Breast epithelium (tissue), 4 donors: ENCODE results near the gene PDE7B. TPM values are rescaled to one million over a fixed set of nuclear protein-coding genes. Genes with fewer than 3 reads are reported as not detected.

Experiments
- DNase-seq, 2 donors: peaks; one replicate each; pipeline ENCODE4 v3.0.0-alpha.2; 2019; ENCODE audit warnings: low spot score in 2 of 2
- H3K27ac ChIP-seq, 2 donors: fragments of 200-600 bp; sonication (generic) in 1 of 2; one replicate each; pipeline ENCODE4 v1.5.1; 2016 to 2019; ENCODE audit warnings: mild to moderate bottlenecking in 1 of 2
- H3K27me3 ChIP-seq, 2 donors: fragments of 200-600 bp; sonication (generic) in 1 of 2; one replicate each; pipeline versions ENCODE4 v1.5.1 to v1.6.0; 2017 to 2019; ENCODE audit warnings: control low read depth in 1 of 2, mild to moderate bottlenecking in 1 of 2
- H3K36me3 ChIP-seq: fragments of 200-600 bp; one replicate; pipeline ENCODE4 v1.5.1; 2019
- H3K4me1 ChIP-seq, 2 donors: fragments of 200-600 bp; sonication (generic); one replicate each; pipeline ENCODE4 v1.5.1; 2016 to 2019; ENCODE audit warnings: control low read depth in 1 of 2
- H3K4me3 ChIP-seq, 3 donors: fragments of 200-600 bp; sonication (generic); 1 replicate in 2 of 3; 2 replicates in 1 of 3; pipeline ENCODE4 v1.5.1; 2016 to 2019; ENCODE audit warnings: mild to moderate bottlenecking in 3 of 3, moderate library complexity in 2 of 3
- H3K9me3 ChIP-seq, 2 donors: fragments of 200-600 bp; sonication (generic) in 1 of 2; one replicate each; pipeline ENCODE4 v1.5.1; 2016 to 2019; ENCODE audit warnings: control low read depth in 1 of 2
- CTCF ChIP-seq, 3 donors: fragments of 450-650 bp; IDR thresholded peaks; one replicate each; pipeline ENCODE4 v1.5.1; 2016 to 2017; ENCODE audit warnings: antibody characterized with exemption in 3 of 3, mild to moderate bottlenecking in 3 of 3, moderate library complexity in 3 of 3
- POLR2A ChIP-seq: fragments of 450-650 bp; IDR thresholded peaks from one replicate; pipeline ENCODE4 v1.6.1; 2016; ENCODE audit warnings: antibody characterized with exemption, mild to moderate bottlenecking, moderate library complexity
- POLR2AphosphoS5 ChIP-seq, 3 donors: sonication (generic); formaldehyde crosslinking; IDR thresholded peaks; one replicate each; pipeline ENCODE4 v1.6.1; 2017; ENCODE audit warnings: antibody characterized with exemption in 3 of 3
- intact Hi-C: fragments of 100-400 bp; cut with DNase I; formaldehyde crosslinking; loops from one replicate; pipeline ENCODE4 v1.15.1; 2023; ENCODE audit warnings: low total_unique reads
- total RNA-seq, 3 donors: library from RNA; depleted of rRNA; stranded (reverse); fragments of >200 nt; gene quantifications; one replicate each; pipeline ENCODE4 v1.1.0, GENCODE V29; 2016

Gene PDE7B
- total RNA-seq, 3 donors from 2014 or later = 3.4 to 5.2 (median 5.1) TPM

DNA sequence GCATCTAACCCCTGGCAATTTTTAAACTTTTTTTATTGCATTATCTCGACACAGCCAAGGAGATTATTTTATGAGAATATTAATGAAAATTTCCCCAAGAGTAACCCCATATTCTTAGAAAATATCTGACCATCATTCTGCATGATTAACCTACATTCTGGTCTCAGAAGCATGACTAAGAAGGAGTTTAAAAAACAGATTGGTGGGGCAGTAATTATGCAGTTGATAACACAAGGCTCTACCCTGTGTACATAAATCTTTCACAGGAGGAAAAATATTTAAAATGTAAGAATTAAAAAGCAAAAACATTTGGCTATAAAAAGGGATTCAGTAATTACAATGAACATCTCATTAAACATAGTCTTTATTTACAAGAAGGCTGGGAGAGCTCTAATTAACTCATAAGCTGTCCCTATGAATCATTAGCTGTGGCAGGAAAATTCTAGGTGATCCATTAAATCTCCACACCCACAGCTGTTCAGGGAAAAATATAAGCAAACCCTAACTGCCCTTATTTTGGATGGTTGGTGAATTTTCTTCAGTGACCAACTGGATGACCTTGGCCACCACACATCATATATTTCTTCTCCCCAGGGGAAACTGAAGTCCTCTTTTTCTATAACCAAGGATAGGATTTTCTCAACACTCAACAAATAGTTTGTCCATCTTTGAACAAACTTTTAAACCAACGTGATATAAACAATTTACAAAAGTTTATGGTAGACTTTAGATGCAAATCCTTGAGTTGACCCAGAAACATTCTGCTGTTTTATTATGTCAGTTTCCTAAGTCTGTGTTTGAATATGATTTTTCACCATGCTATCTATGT lies 59.5 kb downstream of the PDE7B start:
- intact Hi-C loops = no loop called here
- no peaks in the 10 kb centered on the region for H3K36me3 ChIP-seq

DNA sequence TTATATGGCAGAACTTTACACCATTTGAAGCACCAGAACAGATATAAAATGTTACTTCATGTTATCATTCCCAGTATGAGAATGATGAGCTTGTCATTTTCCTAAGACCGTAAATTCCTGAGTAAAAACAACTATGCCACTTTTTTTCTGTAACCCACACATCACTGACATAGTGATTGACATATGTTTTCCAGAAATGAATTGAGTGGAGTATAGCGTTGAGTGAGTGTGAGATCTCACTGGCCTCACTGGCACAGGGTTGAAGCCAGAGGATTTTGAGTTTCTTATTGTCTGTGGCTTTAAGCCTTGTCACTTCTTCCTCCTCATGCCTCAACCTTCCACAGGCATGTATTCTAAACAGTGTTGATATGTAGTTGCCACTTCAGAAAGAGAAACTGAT lies 62.3 kb downstream of the PDE7B start:
- Histone ChIP-seq H3K9me3 (no peaks in the 10 kb centered on the region), H3K27ac (no peak overlapping the region), H3K36me3 (no peaks in the 10 kb centered on the region), H3K4me3 (no peak overlapping the region), H3K27me3 (no peaks in the 10 kb centered on the region), H3K4me1 (no peaks in the 10 kb centered on the region)
- TF ChIP-seq POLR2A = no peak
- TF ChIP-seq CTCF (IDR thresholded peaks at IDR 0.05) = no peak
- TF ChIP-seq POLR2AphosphoS5 (IDR thresholded peaks at IDR 0.05) = no peak
- intact Hi-C loops = no loop called here
- no peak for DNase-seq

More for the DNA sequence above, 59.5 kb downstream of the PDE7B start:
- no peaks in the 10 kb centered on the region for H3K4me1 ChIP-seq
- no peak for DNase-seq
- no peak for TF ChIP-seq CTCF (IDR thresholded peaks at IDR 0.05)
- TF ChIP-seq POLR2AphosphoS5 (IDR thresholded peaks at IDR 0.05) = no peak
- no peak for TF ChIP-seq POLR2A
- H3K9me3 ChIP-seq = no peaks in the 10 kb centered on the region
- no peaks in the 10 kb centered on the region for H3K27me3 ChIP-seq
- no peak overlapping the region for H3K27ac ChIP-seq
- H3K4me3 ChIP-seq = no peak overlapping the region

GRCh38 chr6:135919026-135919425 lies 67.5 kb downstream of the PDE7B start:
- TF ChIP-seq CTCF (IDR thresholded peaks at IDR 0.05) = no peak
- no peak for TF ChIP-seq POLR2A
- TF ChIP-seq POLR2AphosphoS5 (IDR thresholded peaks at IDR 0.05) = no peak
- H3K9me3 ChIP-seq = no peaks in the 10 kb centered on the region
- H3K36me3 ChIP-seq = no peaks in the 10 kb centered on the region
- DNase-seq = no peak
- H3K4me1 ChIP-seq = no peaks in the 10 kb centered on the region
- no peak overlapping the region for H3K4me3 ChIP-seq
- H3K27me3 ChIP-seq = no peaks in the 10 kb centered on the region
- H3K27ac ChIP-seq = no peak overlapping the region
- intact Hi-C loops = no loop called here

DNA sequence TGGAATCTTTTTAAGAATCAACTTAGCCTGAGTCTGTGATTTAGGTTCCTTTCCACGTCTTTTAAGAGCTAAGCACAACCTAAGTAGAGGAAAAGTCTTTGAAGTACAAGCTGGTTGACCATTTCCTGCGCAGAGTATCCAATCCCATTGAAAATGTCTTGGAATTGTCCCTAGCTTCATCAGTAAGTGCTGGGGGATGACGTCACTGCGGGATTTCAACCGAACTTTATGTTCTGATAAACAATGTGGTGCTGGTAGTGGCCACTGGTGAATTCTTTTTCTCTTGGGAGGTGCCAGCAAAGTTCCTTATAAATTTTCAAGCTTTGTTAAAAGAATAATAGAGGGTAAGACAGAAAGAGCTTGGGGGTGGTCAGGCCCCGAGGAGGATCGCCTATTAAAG lies 69.2 kb downstream of the PDE7B start:
- intact Hi-C loops = no loop called here
- Histone ChIP-seq H3K4me1 (no peaks in the 10 kb centered on the region), H3K27me3 (no peaks in the 10 kb centered on the region), H3K27ac (no peak overlapping the region), H3K4me3 (no peak overlapping the region), H3K36me3 (no peaks in the 10 kb centered on the region), H3K9me3 (no peaks in the 10 kb centered on the region)
- no peak for TF ChIP-seq POLR2AphosphoS5 (IDR thresholded peaks at IDR 0.05)
- TF ChIP-seq CTCF (IDR thresholded peaks at IDR 0.05) = no peak
- DNase-seq = no peak

DNA sequence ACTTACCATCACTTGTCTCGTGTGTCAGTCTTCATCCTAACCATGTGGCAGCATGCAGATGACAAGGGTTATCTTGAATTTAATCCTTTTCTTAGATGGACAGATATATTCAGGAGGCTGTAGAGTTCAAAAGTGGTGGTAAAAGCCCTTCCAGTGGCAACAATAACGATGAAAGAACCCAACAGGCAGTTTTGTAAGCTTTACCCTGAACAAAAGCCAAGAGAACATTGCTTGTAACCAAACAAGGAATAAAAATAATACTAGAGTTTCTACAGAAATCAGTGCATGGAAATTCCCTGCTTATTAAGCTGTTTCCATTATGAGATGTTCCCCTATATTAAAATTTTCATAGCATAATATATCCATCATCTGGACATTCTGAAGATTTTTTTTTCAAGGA lies 69.7 kb downstream of the PDE7B start:
- Histone ChIP-seq H3K27ac (no peak overlapping the region), H3K4me3 (no peak overlapping the region), H3K4me1 (no peaks in the 10 kb centered on the region), H3K27me3 (no peaks in the 10 kb centered on the region), H3K36me3 (no peaks in the 10 kb centered on the region), H3K9me3 (no peaks in the 10 kb centered on the region)
- DNase-seq = no peak
- TF ChIP-seq CTCF (IDR thresholded peaks at IDR 0.05) (no peak), POLR2A (no peak), POLR2AphosphoS5 (IDR thresholded peaks at IDR 0.05) (no peak)
- intact Hi-C loops = no loop called here
